ENCODE measurements around the gene SELENOP.

- TF ChIP-seq GATA2 (IDR thresholded peaks at IDR 0.05; ENCODE audit: low read depth, low read length): no peak
- no peak for TF ChIP-seq GATA3 (IDR thresholded peaks at IDR 0.05; ENCODE audit: low read depth, low read length)
These were observed 43.1 kb upstream of the SELENOP start for GRCh38 chr5:42854795-42855194.
